ENCODE data around the gene SORL1-AS1.

The SORL1-AS1 gene

DNA sequence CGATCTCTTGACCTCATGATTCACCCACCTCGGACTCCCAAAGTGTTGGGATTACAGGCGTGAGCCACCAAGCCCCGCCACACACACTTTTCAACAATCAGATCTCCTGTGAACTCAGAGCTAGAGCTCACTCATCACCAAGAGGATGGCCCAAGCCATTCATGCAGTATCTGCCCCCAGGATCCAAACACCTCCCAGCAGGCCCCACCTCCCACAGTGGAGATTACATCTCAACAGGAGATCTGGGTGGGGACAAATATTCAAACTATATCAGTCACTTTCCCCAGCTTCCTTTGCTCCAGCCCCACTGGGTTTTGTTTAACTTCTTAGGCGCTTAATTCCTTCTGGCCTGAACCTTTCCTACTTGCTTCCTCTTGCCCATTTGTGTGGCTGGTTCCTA, 26.9 kb downstream of the SORL1-AS1 start:
- no peaks in the 10 kb centered on the region for H3K79me2 ChIP-seq (ENCODE audit: low read depth)
- DNase-seq: no peak
- H3K27me3 ChIP-seq (ENCODE audit: insufficient read depth, low read depth): peaks cover 24% of the 10 kb centered on the region
- no peaks in the 10 kb centered on the region for H3K4me1 ChIP-seq (replicated peaks; ENCODE audit: insufficient read depth)
- ChIA-PET POLR2A (ENCODE audit: unreplicated experiment) (no interaction called here), CTCF (no interaction called here)
- no peak overlapping the region for H2AFZ ChIP-seq
- no peaks in the 10 kb centered on the region for H3K9me3 ChIP-seq (ENCODE audit: insufficient read depth, low read depth)
- no peak overlapping the region for H3K4me2 ChIP-seq
- intact Hi-C loops (cut with micrococcal nuclease; ENCODE audit: unreplicated experiment): no loop called here
- H3F3A ChIP-seq (ENCODE audit: insufficient read depth, low read depth): no peaks in the 10 kb centered on the region
- H3K36me3 ChIP-seq (ENCODE audit: low read depth): no peaks in the 10 kb centered on the region
- no peak overlapping the region for H3K4me3 ChIP-seq
- no TSS peak for BruUV-seq (replicated peaks)
- H3K9me2 ChIP-seq (ENCODE audit: insufficient read depth): no peaks in the 10 kb centered on the region
- no peak overlapping the region for H3K27ac ChIP-seq
- TF ChIP-seq EZH2 (IDR thresholded peaks at IDR 0.05; ENCODE audit: low read depth): no peak
- TF ChIP-seq, protein P1, sequence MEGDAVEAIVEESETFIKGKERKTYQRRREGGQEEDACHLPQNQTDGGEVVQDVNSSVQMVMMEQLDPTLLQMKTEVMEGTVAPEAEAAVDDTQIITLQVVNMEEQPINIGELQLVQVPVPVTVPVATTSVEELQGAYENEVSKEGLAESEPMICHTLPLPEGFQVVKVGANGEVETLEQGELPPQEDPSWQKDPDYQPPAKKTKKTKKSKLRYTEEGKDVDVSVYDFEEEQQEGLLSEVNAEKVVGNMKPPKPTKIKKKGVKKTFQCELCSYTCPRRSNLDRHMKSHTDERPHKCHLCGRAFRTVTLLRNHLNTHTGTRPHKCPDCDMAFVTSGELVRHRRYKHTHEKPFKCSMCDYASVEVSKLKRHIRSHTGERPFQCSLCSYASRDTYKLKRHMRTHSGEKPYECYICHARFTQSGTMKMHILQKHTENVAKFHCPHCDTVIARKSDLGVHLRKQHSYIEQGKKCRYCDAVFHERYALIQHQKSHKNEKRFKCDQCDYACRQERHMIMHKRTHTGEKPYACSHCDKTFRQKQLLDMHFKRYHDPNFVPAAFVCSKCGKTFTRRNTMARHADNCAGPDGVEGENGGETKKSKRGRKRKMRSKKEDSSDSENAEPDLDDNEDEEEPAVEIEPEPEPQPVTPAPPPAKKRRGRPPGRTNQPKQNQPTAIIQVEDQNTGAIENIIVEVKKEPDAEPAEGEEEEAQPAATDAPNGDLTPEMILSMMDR (conservative IDR thresholded peaks at IDR 0.05): no peak
- 0 out of 2 replicates have a peak, but pooled peaks cover 3% of the 10 kb centered on the region for H4K20me1 ChIP-seq (ENCODE audit: insufficient read depth)

DNA sequence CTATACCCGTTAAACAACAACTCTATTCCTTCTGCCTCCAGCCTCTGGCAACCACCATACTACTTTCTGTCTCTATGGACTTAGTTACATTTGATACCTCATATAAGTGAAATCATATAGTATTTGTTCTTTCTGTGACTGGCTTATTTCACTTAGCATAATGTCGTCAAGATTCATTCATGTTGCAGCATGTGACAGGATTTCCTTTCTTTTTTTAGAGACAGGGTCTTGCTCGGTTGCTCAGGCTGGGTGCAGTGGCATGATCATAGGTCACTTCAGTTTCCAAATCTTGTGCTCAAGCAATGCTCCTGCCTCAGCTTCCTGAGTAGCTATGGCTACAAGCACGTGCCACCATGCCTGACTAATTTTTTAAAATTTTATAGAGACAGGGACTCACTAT, 30.1 kb downstream of the SORL1-AS1 start:
- Histone ChIP-seq H3K27me3 (ENCODE audit: insufficient read depth, low read depth) (peaks cover 13% of the 10 kb centered on the region; the same call in 1 of the 2 replicates), H3K27ac (no peak overlapping the region), H4K20me1 (ENCODE audit: insufficient read depth) (0 out of 2 replicates have a peak, but pooled peaks cover 3% of the 10 kb centered on the region), H3K36me3 (ENCODE audit: low read depth) (no peaks in the 10 kb centered on the region), H3K9me3 (ENCODE audit: insufficient read depth, low read depth) (no peaks in the 10 kb centered on the region), H3K4me2 (no peak overlapping the region), H3K4me3 (no peak overlapping the region), H3K4me1 (replicated peaks; ENCODE audit: insufficient read depth) (peaks cover 1% of the 10 kb centered on the region; the same call in 1 of the 2 replicates), H3K79me2 (ENCODE audit: low read depth) (no peaks in the 10 kb centered on the region), H3F3A (ENCODE audit: insufficient read depth, low read depth) (no peaks in the 10 kb centered on the region), H3K9me2 (ENCODE audit: insufficient read depth) (no peaks in the 10 kb centered on the region), H2AFZ (no peak overlapping the region)
- CTCF ChIA-PET: no interaction called here
- POLR2A ChIA-PET (ENCODE audit: unreplicated experiment): no interaction called here
- no peak for DNase-seq
- no TSS peak for BruUV-seq (replicated peaks)
- intact Hi-C loops (cut with micrococcal nuclease; ENCODE audit: unreplicated experiment): no loop called here
- TF ChIP-seq, protein P1 (conservative IDR thresholded peaks at IDR 0.05): no peak
- no peak for TF ChIP-seq EZH2 (IDR thresholded peaks at IDR 0.05; ENCODE audit: low read depth)

DNA sequence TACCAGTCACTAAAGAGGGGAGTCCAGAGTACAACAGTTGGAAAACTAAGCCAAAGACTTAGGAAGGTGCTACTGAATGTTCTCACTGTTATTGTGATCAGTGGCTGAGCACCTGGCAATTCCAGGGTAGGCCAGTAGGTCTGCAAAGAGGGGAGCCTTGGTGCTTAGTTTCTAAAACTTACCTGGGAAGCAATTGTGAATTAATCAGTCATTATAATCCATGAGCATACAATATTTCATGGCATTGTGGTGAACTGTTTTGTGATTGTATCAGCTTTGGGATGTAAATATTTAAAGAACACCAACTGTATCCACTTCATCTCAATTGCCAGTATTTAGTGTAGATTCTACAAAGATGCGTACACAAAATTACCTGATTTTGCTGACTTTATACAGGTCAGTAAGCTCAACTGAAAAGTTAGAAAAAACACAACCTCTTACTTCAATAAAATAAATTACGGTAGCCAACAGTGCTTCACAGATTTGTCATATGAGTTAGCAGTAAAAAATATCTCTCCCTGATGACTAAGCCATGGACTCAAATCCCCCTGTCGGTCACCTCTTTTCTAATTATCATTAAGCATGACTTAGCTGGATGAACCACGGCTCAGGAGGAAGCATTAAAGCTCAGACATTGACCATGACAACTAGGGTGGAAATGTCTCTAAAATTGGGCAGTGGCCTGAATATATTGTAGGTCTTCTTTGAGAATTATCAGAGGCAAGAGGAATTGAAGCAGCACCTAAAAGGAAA, 31.4 kb downstream of the SORL1-AS1 start:
- no peak overlapping the region for H3K27ac ChIP-seq
- POLR2A ChIA-PET (ENCODE audit: unreplicated experiment): no interaction called here
- peaks cover 11% of the 10 kb centered on the region; the same call in 1 of the 2 replicates for H3K27me3 ChIP-seq (ENCODE audit: insufficient read depth, low read depth)
- CTCF ChIA-PET: no interaction called here
- DNase-seq: no peak
- no peak overlapping the region for H3K4me3 ChIP-seq
- H3K36me3 ChIP-seq (ENCODE audit: low read depth): no peaks in the 10 kb centered on the region
- H3K9me2 ChIP-seq (ENCODE audit: insufficient read depth): no peaks in the 10 kb centered on the region
- no peaks in the 10 kb centered on the region for H3F3A ChIP-seq (ENCODE audit: insufficient read depth, low read depth)
- H3K4me2 ChIP-seq: no peak overlapping the region
- 0 out of 2 replicates have a peak, but pooled peaks cover 3% of the 10 kb centered on the region for H4K20me1 ChIP-seq (ENCODE audit: insufficient read depth)
- H2AFZ ChIP-seq: no peak overlapping the region
- TF ChIP-seq EZH2 (IDR thresholded peaks at IDR 0.05; ENCODE audit: low read depth): no peak
- TF ChIP-seq, protein P1 (conservative IDR thresholded peaks at IDR 0.05): no peak
- intact Hi-C loops (cut with micrococcal nuclease; ENCODE audit: unreplicated experiment): no loop called here
- H3K79me2 ChIP-seq (ENCODE audit: low read depth): no peaks in the 10 kb centered on the region
- no peaks in the 10 kb centered on the region for H3K9me3 ChIP-seq (ENCODE audit: insufficient read depth, low read depth)
- peaks cover 15% of the 10 kb centered on the region for H3K4me1 ChIP-seq (replicated peaks; ENCODE audit: insufficient read depth)
- no TSS peak for BruUV-seq (replicated peaks)
